ENCODE data around the gene B3GALT4. TPM values are rescaled to one million over a fixed set of nuclear protein-coding genes. Genes with fewer than 3 reads are reported as not detected.

Gene B3GALT4
- total and polyA plus RNA-seq, 2 of the 13 experiments (the other 11 are each of a cell fraction or from before 2014, with no cell fraction given), result 0.04 to 0.27 TPM

DNA sequence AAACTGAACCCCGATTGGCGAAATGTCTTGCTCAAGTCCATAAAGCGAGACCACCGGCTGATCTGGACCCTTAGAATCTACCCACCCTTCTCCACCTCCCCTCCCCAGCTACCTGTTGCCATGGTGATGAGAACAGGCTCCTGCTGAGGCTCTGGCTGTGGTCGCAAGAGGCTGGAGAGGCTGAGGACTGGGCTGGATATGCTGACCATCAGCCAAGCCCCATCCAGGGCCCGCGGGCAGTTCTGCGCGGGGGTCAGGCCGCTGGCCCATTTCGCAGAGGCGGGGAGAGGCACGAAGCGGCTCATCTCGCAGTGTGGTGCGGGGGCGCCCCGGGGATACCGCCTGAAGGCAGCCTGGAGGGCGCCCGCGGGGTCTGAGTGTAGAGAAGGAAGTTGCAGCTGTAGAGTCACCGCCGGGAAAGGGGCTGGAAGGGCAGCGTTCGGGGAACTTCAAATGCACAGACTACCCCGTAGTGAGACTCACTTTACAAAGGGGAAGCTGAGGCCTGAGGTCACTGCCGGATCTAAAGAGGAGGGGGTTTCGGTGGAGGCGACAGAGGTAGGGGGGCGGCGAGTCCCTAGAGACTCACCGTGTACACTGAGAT is 36.3 kb downstream of the B3GALT4 start (continued):
- peak; percentile 29; the same call in 1 of the 2 replicates for TF ChIP-seq RARA (CRISPR knock-in tag; IDR thresholded peaks at IDR 0.05)
- 0 out of 2 replicates have a peak, but pooled peaks have one; percentile 17 for TF ChIP-seq MEF2D (CRISPR knock-in tag; IDR thresholded peaks at IDR 0.05)
- TF ChIP-seq, protein P1, sequence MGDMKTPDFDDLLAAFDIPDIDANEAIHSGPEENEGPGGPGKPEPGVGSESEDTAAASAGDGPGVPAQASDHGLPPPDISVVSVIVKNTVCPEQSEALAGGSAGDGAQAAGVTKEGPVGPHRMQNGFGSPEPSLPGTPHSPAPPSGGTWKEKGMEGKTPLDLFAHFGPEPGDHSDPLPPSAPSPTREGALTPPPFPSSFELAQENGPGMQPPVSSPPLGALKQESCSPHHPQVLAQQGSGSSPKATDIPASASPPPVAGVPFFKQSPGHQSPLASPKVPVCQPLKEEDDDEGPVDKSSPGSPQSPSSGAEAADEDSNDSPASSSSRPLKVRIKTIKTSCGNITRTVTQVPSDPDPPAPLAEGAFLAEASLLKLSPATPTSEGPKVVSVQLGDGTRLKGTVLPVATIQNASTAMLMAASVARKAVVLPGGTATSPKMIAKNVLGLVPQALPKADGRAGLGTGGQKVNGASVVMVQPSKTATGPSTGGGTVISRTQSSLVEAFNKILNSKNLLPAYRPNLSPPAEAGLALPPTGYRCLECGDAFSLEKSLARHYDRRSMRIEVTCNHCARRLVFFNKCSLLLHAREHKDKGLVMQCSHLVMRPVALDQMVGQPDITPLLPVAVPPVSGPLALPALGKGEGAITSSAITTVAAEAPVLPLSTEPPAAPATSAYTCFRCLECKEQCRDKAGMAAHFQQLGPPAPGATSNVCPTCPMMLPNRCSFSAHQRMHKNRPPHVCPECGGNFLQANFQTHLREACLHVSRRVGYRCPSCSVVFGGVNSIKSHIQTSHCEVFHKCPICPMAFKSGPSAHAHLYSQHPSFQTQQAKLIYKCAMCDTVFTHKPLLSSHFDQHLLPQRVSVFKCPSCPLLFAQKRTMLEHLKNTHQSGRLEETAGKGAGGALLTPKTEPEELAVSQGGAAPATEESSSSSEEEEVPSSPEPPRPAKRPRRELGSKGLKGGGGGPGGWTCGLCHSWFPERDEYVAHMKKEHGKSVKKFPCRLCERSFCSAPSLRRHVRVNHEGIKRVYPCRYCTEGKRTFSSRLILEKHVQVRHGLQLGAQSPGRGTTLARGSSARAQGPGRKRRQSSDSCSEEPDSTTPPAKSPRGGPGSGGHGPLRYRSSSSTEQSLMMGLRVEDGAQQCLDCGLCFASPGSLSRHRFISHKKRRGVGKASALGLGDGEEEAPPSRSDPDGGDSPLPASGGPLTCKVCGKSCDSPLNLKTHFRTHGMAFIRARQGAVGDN (CRISPR knock-in tag; IDR thresholded peaks at IDR 0.05), result peak; percentile 47; the same call in 1 of the 2 replicates
- TF ChIP-seq ZNF234 (CRISPR knock-in tag; conservative IDR thresholded peaks at IDR 0.05), result peak; percentile 66; the same call in 1 of the 2 replicates
- TF ChIP-seq ZNF891 (CRISPR knock-in tag; IDR thresholded peaks at IDR 0.05), result peak; percentile 77
- TF ChIP-seq KDM5A (IDR thresholded peaks at IDR 0.05; ENCODE audit: borderline replicate concordance, low read length), result peak; percentile 69; the same call in 1 of the 2 replicates
- TF ChIP-seq, protein P2, sequence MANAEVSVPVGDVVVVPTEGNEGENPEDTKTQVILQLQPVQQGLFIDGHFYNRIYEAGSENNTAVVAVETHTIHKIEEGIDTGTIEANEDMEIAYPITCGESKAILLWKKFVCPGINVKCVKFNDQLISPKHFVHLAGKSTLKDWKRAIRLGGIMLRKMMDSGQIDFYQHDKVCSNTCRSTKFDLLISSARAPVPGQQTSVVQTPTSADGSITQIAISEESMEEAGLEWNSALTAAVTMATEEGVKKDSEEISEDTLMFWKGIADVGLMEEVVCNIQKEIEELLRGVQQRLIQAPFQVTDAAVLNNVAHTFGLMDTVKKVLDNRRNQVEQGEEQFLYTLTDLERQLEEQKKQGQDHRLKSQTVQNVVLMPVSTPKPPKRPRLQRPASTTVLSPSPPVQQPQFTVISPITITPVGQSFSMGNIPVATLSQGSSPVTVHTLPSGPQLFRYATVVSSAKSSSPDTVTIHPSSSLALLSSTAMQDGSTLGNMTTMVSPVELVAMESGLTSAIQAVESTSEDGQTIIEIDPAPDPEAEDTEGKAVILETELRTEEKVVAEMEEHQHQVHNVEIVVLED (CRISPR knock-in tag; IDR thresholded peaks at IDR 0.05; ENCODE audit: borderline replicate concordance), result peak; percentile 0; the same call in 1 of the 2 replicates
- TF ChIP-seq, protein P3, sequence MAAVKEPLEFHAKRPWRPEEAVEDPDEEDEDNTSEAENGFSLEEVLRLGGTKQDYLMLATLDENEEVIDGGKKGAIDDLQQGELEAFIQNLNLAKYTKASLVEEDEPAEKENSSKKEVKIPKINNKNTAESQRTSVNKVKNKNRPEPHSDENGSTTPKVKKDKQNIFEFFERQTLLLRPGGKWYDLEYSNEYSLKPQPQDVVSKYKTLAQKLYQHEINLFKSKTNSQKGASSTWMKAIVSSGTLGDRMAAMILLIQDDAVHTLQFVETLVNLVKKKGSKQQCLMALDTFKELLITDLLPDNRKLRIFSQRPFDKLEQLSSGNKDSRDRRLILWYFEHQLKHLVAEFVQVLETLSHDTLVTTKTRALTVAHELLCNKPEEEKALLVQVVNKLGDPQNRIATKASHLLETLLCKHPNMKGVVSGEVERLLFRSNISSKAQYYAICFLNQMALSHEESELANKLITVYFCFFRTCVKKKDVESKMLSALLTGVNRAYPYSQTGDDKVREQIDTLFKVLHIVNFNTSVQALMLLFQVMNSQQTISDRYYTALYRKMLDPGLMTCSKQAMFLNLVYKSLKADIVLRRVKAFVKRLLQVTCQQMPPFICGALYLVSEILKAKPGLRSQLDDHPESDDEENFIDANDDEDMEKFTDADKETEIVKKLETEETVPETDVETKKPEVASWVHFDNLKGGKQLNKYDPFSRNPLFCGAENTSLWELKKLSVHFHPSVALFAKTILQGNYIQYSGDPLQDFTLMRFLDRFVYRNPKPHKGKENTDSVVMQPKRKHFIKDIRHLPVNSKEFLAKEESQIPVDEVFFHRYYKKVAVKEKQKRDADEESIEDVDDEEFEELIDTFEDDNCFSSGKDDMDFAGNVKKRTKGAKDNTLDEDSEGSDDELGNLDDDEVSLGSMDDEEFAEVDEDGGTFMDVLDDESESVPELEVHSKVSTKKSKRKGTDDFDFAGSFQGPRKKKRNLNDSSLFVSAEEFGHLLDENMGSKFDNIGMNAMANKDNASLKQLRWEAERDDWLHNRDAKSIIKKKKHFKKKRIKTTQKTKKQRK (IDR thresholded peaks at IDR 0.05; ENCODE audit: low read length), result no peak
- peak; percentile 34 for TF ChIP-seq SRY (CRISPR knock-in tag; IDR thresholded peaks at IDR 0.05)
- TF ChIP-seq ZNF569 (CRISPR knock-in tag; IDR thresholded peaks at IDR 0.05; ENCODE audit: borderline replicate concordance), result 0 out of 2 replicates have a peak, but pooled peaks have one; percentile 42
- peak; percentile 81; the same call in 1 of the 2 replicates for TF ChIP-seq FLYWCH1 (CRISPR knock-in tag; IDR thresholded peaks at IDR 0.05)
- peak; percentile 77; the same call in 1 of the 2 replicates for TF ChIP-seq ZNF224 (CRISPR knock-in tag; IDR thresholded peaks at IDR 0.05)
- peak; percentile 69 for TF ChIP-seq RFX3 (CRISPR knock-in tag; IDR thresholded peaks at IDR 0.05)
- TF ChIP-seq ZNF350 (CRISPR knock-in tag; IDR thresholded peaks at IDR 0.05; ENCODE audit: borderline replicate concordance, low read depth), result peak; percentile 65; the same call in 1 of the 2 replicates
- TF ChIP-seq NRL (CRISPR knock-in tag; IDR thresholded peaks at IDR 0.05; ENCODE audit: borderline replicate concordance), result no peak
- TF ChIP-seq, protein P4, sequence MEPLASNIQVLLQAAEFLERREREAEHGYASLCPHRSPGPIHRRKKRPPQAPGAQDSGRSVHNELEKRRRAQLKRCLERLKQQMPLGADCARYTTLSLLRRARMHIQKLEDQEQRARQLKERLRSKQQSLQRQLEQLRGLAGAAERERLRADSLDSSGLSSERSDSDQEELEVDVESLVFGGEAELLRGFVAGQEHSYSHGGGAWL (CRISPR knock-in tag; IDR thresholded peaks at IDR 0.05), result peak; percentile 64; the same call in 1 of the 2 replicates
- peak; percentile 21; the same call in 1 of the 2 replicates for TF ChIP-seq ZNF44 (CRISPR knock-in tag; IDR thresholded peaks at IDR 0.05)
- TF ChIP-seq, protein P5, sequence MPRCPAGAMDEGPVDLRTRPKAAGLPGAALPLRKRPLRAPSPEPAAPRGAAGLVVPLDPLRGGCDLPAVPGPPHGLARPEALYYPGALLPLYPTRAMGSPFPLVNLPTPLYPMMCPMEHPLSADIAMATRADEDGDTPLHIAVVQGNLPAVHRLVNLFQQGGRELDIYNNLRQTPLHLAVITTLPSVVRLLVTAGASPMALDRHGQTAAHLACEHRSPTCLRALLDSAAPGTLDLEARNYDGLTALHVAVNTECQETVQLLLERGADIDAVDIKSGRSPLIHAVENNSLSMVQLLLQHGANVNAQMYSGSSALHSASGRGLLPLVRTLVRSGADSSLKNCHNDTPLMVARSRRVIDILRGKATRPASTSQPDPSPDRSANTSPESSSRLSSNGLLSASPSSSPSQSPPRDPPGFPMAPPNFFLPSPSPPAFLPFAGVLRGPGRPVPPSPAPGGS (CRISPR knock-in tag; IDR thresholded peaks at IDR 0.05), result peak; percentile 65
